Transverse colon (tissue), 3 donors: ENCODE results near the gene FRMD3.

Experiments
- POLR2A ChIP-seq: fragments of 450-650 bp; IDR thresholded peaks from one replicate; pipeline ENCODE4 v1.6.1; 2016; ENCODE audit warnings: antibody characterized with exemption, mild to moderate bottlenecking, moderate library complexity
- TF ChIP-seq, protein P1 (sequence below), 5 experiments: fragments of 200-600 bp in 3 of 5; fragments of 450-650 bp in 2 of 5; sonication (generic) in 3 of 5; IDR thresholded peaks; 1 replicate in 2 of 5; 2 replicates in 3 of 5; pipeline ENCODE4 v1.5.1; 2016 to 2017; ENCODE audit warnings: antibody characterized with exemption in 5 of 5, inconsistent platforms in 3 of 5, mild to moderate bottlenecking in 2 of 5, moderate library complexity in 1 of 5

DNA sequence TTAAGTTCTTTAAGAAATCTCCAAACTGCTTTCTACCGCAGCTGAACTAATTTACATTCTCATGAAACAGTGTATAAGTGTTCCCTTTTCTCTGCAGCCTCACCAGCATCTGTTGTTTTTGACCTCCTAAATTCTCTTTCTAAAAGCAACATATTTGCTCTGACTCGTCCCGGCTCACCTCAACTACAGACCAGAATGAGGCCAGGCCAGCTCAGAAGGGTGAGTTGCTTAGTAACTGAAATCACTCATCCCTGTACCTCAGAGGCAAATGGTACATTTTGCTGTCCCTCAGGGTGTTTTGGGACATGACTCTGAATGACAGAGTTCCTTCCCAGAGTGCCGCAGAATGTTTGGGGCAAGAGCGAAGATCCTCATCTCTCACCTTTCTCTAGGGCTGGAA, 127.5 kb downstream of the FRMD3 start:
- TF ChIP-seq, protein P1, sequence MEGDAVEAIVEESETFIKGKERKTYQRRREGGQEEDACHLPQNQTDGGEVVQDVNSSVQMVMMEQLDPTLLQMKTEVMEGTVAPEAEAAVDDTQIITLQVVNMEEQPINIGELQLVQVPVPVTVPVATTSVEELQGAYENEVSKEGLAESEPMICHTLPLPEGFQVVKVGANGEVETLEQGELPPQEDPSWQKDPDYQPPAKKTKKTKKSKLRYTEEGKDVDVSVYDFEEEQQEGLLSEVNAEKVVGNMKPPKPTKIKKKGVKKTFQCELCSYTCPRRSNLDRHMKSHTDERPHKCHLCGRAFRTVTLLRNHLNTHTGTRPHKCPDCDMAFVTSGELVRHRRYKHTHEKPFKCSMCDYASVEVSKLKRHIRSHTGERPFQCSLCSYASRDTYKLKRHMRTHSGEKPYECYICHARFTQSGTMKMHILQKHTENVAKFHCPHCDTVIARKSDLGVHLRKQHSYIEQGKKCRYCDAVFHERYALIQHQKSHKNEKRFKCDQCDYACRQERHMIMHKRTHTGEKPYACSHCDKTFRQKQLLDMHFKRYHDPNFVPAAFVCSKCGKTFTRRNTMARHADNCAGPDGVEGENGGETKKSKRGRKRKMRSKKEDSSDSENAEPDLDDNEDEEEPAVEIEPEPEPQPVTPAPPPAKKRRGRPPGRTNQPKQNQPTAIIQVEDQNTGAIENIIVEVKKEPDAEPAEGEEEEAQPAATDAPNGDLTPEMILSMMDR (IDR thresholded peaks at IDR 0.05) = no peak
- TF ChIP-seq POLR2A = no peak
